Occipital lobe (tissue), 2 donors: Measurements from ENCODE around the gene MRPL57. TPM values are rescaled to one million over a fixed set of nuclear protein-coding genes. Genes with fewer than 3 reads are reported as not detected.
A peak's percentile ranks its signal among the peaks of the same experiment; 100 is the strongest.
"Not testable (repeated sequence)": the region's sequence is repeated elsewhere in the genome, so short reads cannot be mapped to it uniquely, and the experiment has no call there.

Experiments used
- DNase-seq: peaks from one replicate; lab custom pipeline; 2025; lab: John Stamatoyannopoulos, UW
- total RNA-seq: library from RNA; depleted of rRNA; stranded (reverse); fragments of >200 nt; gene quantifications from one replicate; pipeline ENCODE4 v1.2.3, GENCODE V29; 2014

Gene MRPL57
- total RNA-seq = 15.0 TPM

DNA sequence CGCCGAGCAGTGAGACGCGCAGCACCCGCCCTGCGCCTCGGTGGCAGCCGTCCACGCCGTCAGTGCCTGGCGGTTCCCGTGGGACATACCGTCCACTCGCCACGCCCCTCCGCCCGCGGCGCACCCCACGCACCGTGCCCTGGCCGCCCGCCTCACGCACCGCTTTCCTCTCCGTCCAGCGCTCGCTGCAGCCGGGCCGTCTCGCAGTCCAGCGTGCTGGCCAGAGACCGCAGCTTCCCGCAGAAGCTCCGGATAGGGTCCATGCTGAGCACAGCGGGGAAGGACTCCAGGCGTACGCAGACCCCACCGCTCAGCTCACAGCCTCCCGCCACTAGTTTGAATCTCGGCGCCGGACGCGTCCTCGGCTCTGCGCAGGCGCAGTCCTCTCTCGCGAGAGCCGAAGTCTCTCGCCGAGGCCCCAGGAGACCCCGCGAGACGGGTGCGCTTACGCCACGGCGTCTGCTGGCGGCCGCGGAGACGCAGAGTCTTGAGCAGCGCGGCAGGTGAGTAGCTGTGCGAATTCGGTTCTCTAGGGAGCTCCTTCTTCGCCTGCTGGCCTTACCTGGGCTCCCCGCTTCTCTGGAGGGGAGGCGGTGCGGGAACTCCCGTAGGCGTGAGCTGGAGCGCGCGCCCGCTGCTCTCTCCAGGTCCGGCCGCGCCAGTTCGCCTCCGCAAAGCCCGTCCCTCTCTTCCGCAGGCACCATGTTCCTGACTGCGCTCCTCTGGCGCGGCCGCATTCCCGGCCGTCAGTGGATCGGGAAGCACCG is at the start of gene MRPL57, which contains the start of gene SKA3:
TSS of gene MRPL57 (plus strand) at position 444 of the 767 bp plus-strand sequence. CDS start at position 703, 259 bp downstream.
TSS of gene SKA3 (minus strand) at position 338 of the 767 bp plus-strand sequence. CDS start at position 263, 75 bp downstream.
- DNase-seq = peak; percentile 87

- no peak for DNase-seq
These were observed 46.3 kb upstream of the MRPL57 start for GRCh38 chr13:21130116-21130515.

- DNase-seq = no peak
These were observed 43.4 kb upstream of the MRPL57 start for GRCh38 chr13:21133077-21133476.

DNA sequence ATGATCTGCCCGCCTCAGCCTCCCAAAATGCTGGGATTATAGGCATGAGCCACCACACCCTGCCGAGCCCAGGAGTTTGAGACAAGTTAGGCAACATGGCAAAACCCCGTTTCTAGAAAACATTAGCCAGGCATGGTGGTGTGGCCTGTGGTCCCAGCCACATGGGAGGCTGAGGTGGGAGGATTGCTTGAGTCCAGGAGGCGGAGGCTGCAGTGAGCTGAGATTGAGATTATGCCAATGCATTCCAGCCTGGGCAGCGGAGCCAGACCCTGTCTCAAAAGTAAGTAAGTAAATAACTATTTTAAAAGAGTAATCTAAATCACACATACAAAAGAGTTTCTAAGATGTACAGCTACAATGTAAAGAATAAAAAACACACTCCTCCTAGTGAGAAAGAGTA is 42.0 kb upstream of the MRPL57 start:
- no peak for DNase-seq

DNA sequence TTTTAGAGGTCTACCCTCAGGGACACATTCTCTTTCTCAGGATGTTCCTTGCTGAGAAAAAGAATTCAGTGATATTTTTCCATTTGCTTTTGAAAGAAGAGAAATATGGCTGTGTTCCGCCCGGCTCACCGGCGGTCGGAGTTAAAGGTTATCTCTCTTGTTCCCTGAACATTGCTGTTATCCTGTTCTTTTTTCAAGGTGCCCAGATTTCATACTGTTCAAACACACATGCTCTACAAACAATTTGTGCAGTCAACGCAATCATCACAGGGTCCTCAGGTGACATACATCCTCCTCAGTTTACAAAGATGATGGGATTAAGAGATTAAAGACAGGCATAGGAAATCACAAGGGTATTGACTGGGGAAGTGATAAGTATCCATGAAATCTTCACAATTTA is 40.6 kb upstream of the MRPL57 start:
- not testable (repeated sequence) for DNase-seq

GRCh38 chr13:21137696-21138095 is 38.8 kb upstream of the MRPL57 start:
- no peak for DNase-seq

GRCh38 chr13:21138561-21138960 is 37.9 kb upstream of the MRPL57 start:
- DNase-seq = no peak

DNA sequence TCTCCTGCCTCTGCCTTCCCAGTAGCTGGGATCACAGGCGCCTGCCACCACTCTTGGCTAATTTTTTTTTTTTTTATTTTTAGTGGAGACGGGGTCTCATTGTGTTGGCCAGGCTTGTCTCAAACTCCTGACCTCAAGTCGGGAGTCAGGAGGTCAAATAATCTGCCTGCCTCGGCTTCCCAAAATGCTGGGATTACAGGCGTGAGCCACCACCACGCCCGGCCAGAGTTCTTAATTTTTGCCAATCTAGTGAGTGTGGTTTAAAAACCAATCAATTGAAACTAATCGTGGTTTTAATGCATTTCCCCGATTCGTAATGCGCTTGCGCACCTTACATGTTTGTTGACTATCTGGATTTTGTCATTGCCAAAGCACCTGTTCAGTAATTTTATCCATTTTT is 37.1 kb upstream of the MRPL57 start:
- DNase-seq = no peak

- DNase-seq = no peak
These were observed 33.7 kb upstream of the MRPL57 start for GRCh38 chr13:21142766-21143165.

GRCh38 chr13:21147827-21148226 is 28.6 kb upstream of the MRPL57 start:
- DNase-seq = no peak

DNA sequence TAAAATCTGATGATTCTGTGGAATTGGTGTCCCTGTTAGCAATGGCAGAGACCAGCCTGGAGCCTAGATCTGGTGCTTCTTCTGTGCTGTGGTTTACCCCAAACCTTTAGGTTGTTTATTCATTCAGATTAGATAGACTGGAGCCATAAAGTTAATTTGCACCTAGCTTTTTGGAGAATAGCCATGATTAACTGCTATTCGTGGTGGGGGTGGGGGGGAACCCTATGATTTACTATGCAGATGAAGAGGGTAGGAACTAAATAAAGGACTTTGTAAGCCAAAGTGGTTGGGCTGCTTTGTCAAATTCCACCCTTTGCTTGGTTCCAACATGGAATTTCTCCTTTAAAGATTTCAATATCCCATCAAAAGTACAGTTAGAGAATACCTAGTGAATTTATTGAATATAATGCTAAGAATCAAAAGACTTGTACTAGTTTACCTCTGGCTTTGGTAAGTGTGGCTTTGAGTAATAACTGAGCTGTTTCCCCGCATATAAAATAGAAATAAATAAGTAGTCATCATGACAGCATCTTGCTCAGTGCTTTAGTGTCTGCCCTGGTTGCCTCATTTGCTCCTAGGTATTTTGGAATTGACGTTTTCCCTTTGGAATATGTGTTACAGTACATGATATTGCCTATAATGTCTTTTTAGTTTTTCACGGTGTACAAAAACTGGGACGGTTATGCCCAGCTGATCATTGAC is 27.8 kb upstream of the MRPL57 start:
- DNase-seq = no peak

DNA sequence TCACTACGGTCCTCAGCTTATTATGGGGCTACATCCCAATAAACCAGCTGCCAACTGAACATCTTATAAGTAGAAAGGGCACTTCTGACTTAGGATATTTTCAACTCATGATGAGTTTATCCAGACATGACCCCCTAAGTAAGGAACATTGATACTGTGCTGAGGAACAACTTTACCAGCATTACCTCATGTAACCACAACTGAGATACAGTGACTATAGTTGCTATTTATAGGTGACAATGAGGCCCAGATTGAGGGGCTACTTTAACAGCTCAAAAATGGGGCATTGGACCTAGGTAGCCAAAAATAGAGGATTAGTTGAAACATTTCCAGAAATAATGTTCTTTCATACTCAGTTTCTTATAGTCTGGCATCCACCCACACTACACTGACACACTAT is 26.9 kb upstream of the MRPL57 start:
- no peak for DNase-seq

DNA sequence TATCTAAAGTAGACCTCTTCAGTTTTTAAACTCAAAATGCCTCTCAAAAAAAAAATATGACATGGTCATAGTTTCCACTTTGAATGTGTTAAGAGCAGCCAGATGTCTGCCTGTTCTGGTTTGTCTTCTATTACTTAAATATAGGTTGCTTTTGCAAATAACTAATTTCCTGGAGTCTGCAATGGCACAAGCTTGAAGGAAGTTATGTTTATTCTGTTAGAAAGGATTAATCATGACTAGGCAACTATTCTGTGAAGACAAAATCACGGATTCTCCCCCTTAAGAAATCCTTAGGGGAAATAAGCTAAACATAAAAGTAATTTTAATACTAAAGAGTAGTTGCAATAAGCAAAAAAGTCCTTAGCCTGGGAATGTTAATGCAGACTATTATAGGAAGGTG is 26.4 kb upstream of the MRPL57 start:
- no peak for DNase-seq

DNA sequence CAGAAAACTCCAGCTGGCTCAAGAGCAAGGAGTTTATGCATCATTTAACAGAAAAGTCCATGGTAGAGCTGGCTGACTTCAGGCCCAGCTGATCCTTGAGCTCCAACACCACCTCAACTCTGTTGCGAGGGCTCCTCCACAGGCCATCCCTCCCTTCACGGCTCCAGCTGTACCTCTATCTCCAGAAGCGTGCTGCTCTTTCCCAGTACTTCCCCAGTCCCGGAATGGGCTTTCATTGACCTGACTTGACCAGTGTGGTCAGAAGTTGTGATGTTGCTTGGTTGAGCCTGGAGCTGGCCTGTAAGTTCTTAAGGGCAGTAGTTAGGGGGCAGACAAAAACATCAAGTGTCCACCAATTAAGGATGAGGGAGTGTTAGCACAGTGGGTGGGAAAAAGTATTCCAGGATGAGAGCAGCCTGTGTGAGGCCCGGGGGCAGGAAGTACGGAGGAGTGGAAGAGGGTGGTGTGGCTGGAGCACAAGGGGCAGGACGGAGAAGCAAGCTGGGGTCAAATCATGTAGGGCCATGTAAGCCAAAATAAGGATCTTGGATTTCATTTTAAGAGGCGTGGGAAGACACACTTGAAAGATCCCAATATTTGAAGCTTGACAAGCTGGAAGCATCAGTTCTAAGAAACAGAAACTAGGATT is 24.1 kb upstream of the MRPL57 start:
- DNase-seq = no peak

GRCh38 chr13:21164631-21165030 is 11.8 kb upstream of the MRPL57 start:
- no peak for DNase-seq

DNA sequence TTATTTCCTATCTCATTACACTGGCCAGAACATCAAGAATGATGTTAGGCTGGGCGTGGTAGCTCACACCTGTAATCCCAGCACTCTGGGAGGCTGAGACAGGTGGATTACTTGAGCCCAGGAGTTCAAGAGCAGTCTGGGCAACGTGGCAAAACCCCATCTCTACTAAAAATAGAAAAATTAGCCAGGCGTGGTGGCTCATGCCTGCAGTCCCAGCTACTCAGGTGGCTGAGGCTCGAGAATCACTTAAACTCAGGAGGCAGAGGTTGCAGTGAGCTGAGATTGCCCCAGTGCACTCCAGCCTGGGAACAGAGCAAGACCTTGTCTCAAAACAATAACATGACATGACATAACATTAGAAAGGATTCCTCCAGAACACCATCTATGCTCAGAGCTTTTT is 10.9 kb upstream of the MRPL57 start:
- not testable (repeated sequence) for DNase-seq

DNA sequence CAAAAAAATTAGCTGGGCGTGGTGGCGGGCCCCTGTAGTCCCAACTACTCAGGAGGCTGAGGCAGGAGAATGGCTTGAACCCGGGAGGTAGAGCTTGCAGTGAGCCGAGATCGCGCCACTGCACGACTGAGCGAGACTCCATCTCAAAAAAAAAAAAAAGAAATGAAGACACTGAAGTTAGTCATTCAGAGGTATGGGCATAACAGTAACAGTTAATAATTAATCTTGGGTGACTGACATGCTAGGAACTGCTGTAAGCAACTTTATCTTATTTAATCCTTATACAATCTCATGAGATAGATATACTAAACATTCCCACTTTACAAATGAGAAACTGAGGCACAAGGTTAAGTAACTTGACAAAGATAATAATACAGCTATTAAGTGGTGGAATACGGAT is 5.0 kb upstream of the MRPL57 start:
- no peak for DNase-seq

DNA sequence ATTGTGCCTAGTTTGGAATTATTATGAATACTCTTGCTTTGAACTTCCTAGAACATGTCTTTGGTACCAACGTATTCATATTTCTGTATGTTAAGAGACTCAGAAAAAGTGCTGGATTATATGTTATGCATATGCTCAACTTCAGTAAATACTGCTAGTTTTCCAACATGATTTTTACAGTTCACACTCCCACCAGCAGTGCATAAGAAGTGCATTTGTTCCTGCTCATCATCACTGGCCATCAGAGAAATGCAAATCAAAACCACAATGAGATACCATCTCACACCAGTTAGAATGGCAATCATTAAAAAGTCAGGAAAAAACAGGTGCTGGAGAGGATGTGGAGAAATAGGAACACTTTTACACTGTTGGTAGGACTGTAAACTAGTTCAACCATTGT is 2.7 kb upstream of the MRPL57 start:
- not testable (repeated sequence) for DNase-seq

GRCh38 chr13:21175656-21176214 is 723 bp upstream of the MRPL57 start:
- DNase-seq = no peak

GRCh38 chr13:21176982-21177284 is 475 bp downstream of the MRPL57 start:
- no peak for DNase-seq

- no peak for DNase-seq
These were observed 5.2 kb downstream of the MRPL57 start for GRCh38 chr13:21181671-21182070.

DNA sequence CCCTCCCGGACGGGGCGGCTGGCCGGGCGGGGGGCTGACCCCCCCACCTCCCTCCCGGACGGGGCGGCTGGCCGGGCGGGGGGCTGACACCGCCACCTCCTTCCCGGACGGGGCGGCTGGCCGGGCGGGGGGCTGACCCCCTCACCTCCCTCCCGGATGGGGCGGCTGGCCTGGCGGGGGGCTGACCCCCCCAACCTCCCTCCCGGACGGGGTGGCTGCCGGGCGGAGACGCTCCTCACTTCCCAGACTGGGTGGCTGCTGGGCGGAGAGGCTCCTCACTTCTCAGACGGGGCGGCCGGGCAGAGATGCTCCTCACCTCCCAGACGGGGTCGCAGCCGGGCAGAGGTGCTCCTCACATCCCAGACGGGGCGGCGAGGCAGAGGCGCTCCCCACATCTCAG is 10.0 kb downstream of the MRPL57 start:
- not testable (repeated sequence) for DNase-seq
